ENCODE results near the gene COPB2.

The COPB2 gene

GRCh38 chr3:139329364-139329850 is 60.0 kb downstream of the COPB2 start:
- Histone ChIP-seq H3K23ac (ENCODE audit: low read length in 2 of 2) (no peak overlapping the region), H3K4me1 (ENCODE audit: control insufficient read depth, insufficient read depth, low read depth, low read length) (peaks cover 6% of the 10 kb centered on the region), H3K4me3 (ENCODE audit: insufficient read depth in 1 of 2, low read depth in 1 of 2, low read length in 2 of 2) (no peak overlapping the region), H3K18ac (ENCODE audit: low read depth in 1 of 2, low read length in 2 of 2) (no peak overlapping the region), H3K9ac (ENCODE audit: low read length) (peak overlapping the region; percentile 61), H3K9me3 (ENCODE audit: control insufficient read depth, low read length) (no peaks in the 10 kb centered on the region), H4K8ac (ENCODE audit: low read length) (no peak overlapping the region), H3K36me3 (ENCODE audit: control insufficient read depth in 1 of 2, insufficient read depth in 2 of 2, low read depth in 1 of 2, low read length in 2 of 2) (no peaks in the 10 kb centered on the region), H3K4ac (ENCODE audit: low read depth in 1 of 2, low read length in 2 of 2) (no peak overlapping the region), H3K14ac (ENCODE audit: low read length in 2 of 2) (no peak overlapping the region), H3K27ac (ENCODE audit: low read length, poor library complexity, severe bottlenecking) (no peak overlapping the region), H4K91ac (ENCODE audit: low read length) (no peak overlapping the region), H2BK120ac (ENCODE audit: low read depth, low read length) (no peak overlapping the region), H2AK5ac (ENCODE audit: low read length, severe bottlenecking) (no peak overlapping the region), H2BK15ac (ENCODE audit: low read depth, poor library complexity, severe bottlenecking) (no peak overlapping the region), H3K27me3 (ENCODE audit: control insufficient read depth in 1 of 2, insufficient read depth in 1 of 2, low read length in 2 of 2) (peaks cover 6 to 39% of the 10 kb centered on the region in 2 experiments), H2BK12ac (ENCODE audit: low read length in 2 of 2) (peak overlapping the region in 1 of 2 experiments; percentile 59), H2BK5ac (ENCODE audit: low read depth, low read length, poor library complexity, severe bottlenecking) (no peak overlapping the region), H3K4me2 (ENCODE audit: low read length, poor library complexity, severe bottlenecking) (peak overlapping the region; percentile 9), H2AFZ (ENCODE audit: low read depth, low read length) (no peak overlapping the region), H3K79me1 (replicated peaks; ENCODE audit: low read length, poor library complexity, severe bottlenecking) (no peaks in the 10 kb centered on the region)
- peak; percentile 75 for DNase-seq
- 10% methylated on average over 25 of the region's 25 CpGs for WGBS

DNA sequence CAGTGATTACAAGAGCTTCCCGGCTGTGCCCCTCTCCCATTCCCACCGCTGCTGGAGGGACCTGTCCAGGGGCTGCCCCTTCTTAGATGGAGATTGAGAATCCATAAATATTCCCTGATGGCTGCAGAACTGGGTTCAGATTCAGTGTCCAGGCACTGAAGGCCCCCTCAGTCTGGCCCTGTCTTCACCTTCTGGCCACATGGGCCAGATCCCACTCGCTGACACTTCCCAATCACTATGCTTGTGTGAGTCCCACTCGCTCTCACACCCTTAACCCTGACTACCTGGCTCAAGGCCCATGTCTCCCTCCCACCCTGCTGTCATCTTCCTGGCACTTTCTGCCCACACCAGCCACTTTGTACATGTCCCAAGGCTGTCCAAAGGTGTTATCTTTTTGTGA is 61.1 kb downstream of the COPB2 start:
- Histone ChIP-seq H3K4me3 (ENCODE audit: insufficient read depth in 1 of 2, low read depth in 1 of 2, low read length in 2 of 2) (no peak overlapping the region), H3K27me3 (ENCODE audit: control insufficient read depth in 1 of 2, insufficient read depth in 1 of 2, low read length in 2 of 2) (peaks cover 6 to 39% of the 10 kb centered on the region in 2 experiments), H3K18ac (ENCODE audit: low read depth in 1 of 2, low read length in 2 of 2) (no peak overlapping the region), H3K4me1 (ENCODE audit: control insufficient read depth, insufficient read depth, low read depth, low read length) (peaks cover 6% of the 10 kb centered on the region), H2AK5ac (ENCODE audit: low read length, severe bottlenecking) (no peak overlapping the region), H2BK5ac (ENCODE audit: low read depth, low read length, poor library complexity, severe bottlenecking) (no peak overlapping the region), H3K27ac (ENCODE audit: low read length, poor library complexity, severe bottlenecking) (no peak overlapping the region), H3K4ac (ENCODE audit: low read depth in 1 of 2, low read length in 2 of 2) (no peak overlapping the region), H2BK12ac (ENCODE audit: low read length in 2 of 2) (no peak overlapping the region), H4K91ac (ENCODE audit: low read length) (no peak overlapping the region), H3K9ac (ENCODE audit: low read length) (no peak overlapping the region), H2BK120ac (ENCODE audit: low read depth, low read length) (no peak overlapping the region), H4K8ac (ENCODE audit: low read length) (no peak overlapping the region), H2BK15ac (ENCODE audit: low read depth, poor library complexity, severe bottlenecking) (no peak overlapping the region), H3K23ac (ENCODE audit: low read length in 2 of 2) (no peak overlapping the region), H3K14ac (ENCODE audit: low read length in 2 of 2) (no peak overlapping the region), H3K79me1 (replicated peaks; ENCODE audit: low read length, poor library complexity, severe bottlenecking) (no peaks in the 10 kb centered on the region), H3K4me2 (ENCODE audit: low read length, poor library complexity, severe bottlenecking) (no peak overlapping the region), H2AFZ (ENCODE audit: low read depth, low read length) (no peak overlapping the region), H3K36me3 (ENCODE audit: control insufficient read depth in 1 of 2, insufficient read depth in 2 of 2, low read depth in 1 of 2, low read length in 2 of 2) (no peaks in the 10 kb centered on the region), H3K9me3 (ENCODE audit: control insufficient read depth, low read length) (no peaks in the 10 kb centered on the region)
- WGBS = 100% methylated on average over 4 of the region's 4 CpGs
- DNase-seq = no peak

DNA sequence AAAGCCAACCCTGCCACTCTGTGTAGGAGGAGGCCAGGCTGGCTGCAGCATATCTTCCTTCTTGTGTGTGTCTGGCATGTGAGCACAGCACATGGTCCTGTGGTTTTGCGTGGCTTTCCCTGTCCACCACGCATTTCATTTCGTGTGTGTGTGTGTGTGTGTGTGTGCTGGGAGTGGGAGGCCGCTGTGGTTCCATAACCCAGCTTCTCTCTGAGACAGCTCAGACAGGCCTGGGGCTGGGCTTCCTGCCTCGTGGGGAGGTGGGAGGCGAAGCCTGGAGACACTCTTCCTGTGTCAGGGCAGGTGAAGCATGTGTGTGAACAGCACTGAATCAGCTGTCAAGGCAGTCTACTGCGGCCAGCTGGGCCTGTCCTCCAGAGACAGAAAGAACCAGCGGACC is 61.6 kb downstream of the COPB2 start:
- Histone ChIP-seq H3K9ac (ENCODE audit: low read length) (no peak overlapping the region), H2AK5ac (ENCODE audit: low read length, severe bottlenecking) (no peak overlapping the region), H2BK12ac (ENCODE audit: low read length in 2 of 2) (no peak overlapping the region), H3K4ac (ENCODE audit: low read depth in 1 of 2, low read length in 2 of 2) (no peak overlapping the region), H3K79me1 (replicated peaks; ENCODE audit: low read length, poor library complexity, severe bottlenecking) (no peaks in the 10 kb centered on the region), H4K8ac (ENCODE audit: low read length) (no peak overlapping the region), H3K9me3 (ENCODE audit: control insufficient read depth, low read length) (no peaks in the 10 kb centered on the region), H3K27me3 (ENCODE audit: control insufficient read depth in 1 of 2, insufficient read depth in 1 of 2, low read length in 2 of 2) (peaks cover 6 to 39% of the 10 kb centered on the region in 2 experiments), H2BK15ac (ENCODE audit: low read depth, poor library complexity, severe bottlenecking) (no peak overlapping the region), H3K36me3 (ENCODE audit: control insufficient read depth in 1 of 2, insufficient read depth in 2 of 2, low read depth in 1 of 2, low read length in 2 of 2) (no peaks in the 10 kb centered on the region), H3K27ac (ENCODE audit: low read length, poor library complexity, severe bottlenecking) (no peak overlapping the region), H3K4me1 (ENCODE audit: control insufficient read depth, insufficient read depth, low read depth, low read length) (peaks cover 6% of the 10 kb centered on the region), H3K18ac (ENCODE audit: low read depth in 1 of 2, low read length in 2 of 2) (no peak overlapping the region), H2BK5ac (ENCODE audit: low read depth, low read length, poor library complexity, severe bottlenecking) (no peak overlapping the region), H3K14ac (ENCODE audit: low read length in 2 of 2) (no peak overlapping the region), H3K4me3 (ENCODE audit: insufficient read depth in 1 of 2, low read depth in 1 of 2, low read length in 2 of 2) (no peak overlapping the region), H2BK120ac (ENCODE audit: low read depth, low read length) (no peak overlapping the region), H3K23ac (ENCODE audit: low read length in 2 of 2) (no peak overlapping the region), H4K91ac (ENCODE audit: low read length) (no peak overlapping the region), H2AFZ (ENCODE audit: low read depth, low read length) (no peak overlapping the region), H3K4me2 (ENCODE audit: low read length, poor library complexity, severe bottlenecking) (no peak overlapping the region)
- no peak for DNase-seq
- WGBS = 80% methylated on average over 8 of the region's 8 CpGs

GRCh38 chr3:139327231-139327630 is 62.2 kb downstream of the COPB2 start:
- Histone ChIP-seq H3K14ac (ENCODE audit: low read length in 2 of 2) (no peak overlapping the region), H4K8ac (ENCODE audit: low read length) (no peak overlapping the region)
- WGBS = 94% methylated on average over 4 of the region's 5 CpGs

More at GRCh38 chr3:139327231-139327630, 62.2 kb downstream of the COPB2 start:
- no peaks in the 10 kb centered on the region for H3K9me3 ChIP-seq (ENCODE audit: control insufficient read depth, low read length)
- no peaks in the 10 kb centered on the region for H3K36me3 ChIP-seq (ENCODE audit: control insufficient read depth in 1 of 2, insufficient read depth in 2 of 2, low read depth in 1 of 2, low read length in 2 of 2)
- H3K27ac ChIP-seq (ENCODE audit: low read length, poor library complexity, severe bottlenecking) = no peak overlapping the region
- no peaks in the 10 kb centered on the region for H3K79me1 ChIP-seq (replicated peaks; ENCODE audit: low read length, poor library complexity, severe bottlenecking)
- no peak overlapping the region for H3K4me2 ChIP-seq (ENCODE audit: low read length, poor library complexity, severe bottlenecking)
- no peak overlapping the region for H4K91ac ChIP-seq (ENCODE audit: low read length)
- no peak overlapping the region for H3K23ac ChIP-seq (ENCODE audit: low read length in 2 of 2)
- H2BK12ac ChIP-seq (ENCODE audit: low read length in 2 of 2) = no peak overlapping the region
- H2BK15ac ChIP-seq (ENCODE audit: low read depth, poor library complexity, severe bottlenecking) = no peak overlapping the region
- no peak overlapping the region for H3K9ac ChIP-seq (ENCODE audit: low read length)
- peaks cover 4 to 34% of the 10 kb centered on the region in 2 experiments for H3K27me3 ChIP-seq (ENCODE audit: control insufficient read depth in 1 of 2, insufficient read depth in 1 of 2, low read length in 2 of 2)
- no peak for DNase-seq
- H3K4me3 ChIP-seq (ENCODE audit: insufficient read depth in 1 of 2, low read depth in 1 of 2, low read length in 2 of 2) = no peak overlapping the region
- no peak overlapping the region for H3K18ac ChIP-seq (ENCODE audit: low read depth in 1 of 2, low read length in 2 of 2)
- H3K4me1 ChIP-seq (ENCODE audit: control insufficient read depth, insufficient read depth, low read depth, low read length) = peaks cover 6% of the 10 kb centered on the region
- no peak overlapping the region for H2AK5ac ChIP-seq (ENCODE audit: low read length, severe bottlenecking)
- no peak overlapping the region for H2BK5ac ChIP-seq (ENCODE audit: low read depth, low read length, poor library complexity, severe bottlenecking)
- no peak overlapping the region for H2BK120ac ChIP-seq (ENCODE audit: low read depth, low read length)
- no peak overlapping the region for H2AFZ ChIP-seq (ENCODE audit: low read depth, low read length)
- H3K4ac ChIP-seq (ENCODE audit: low read depth in 1 of 2, low read length in 2 of 2) = no peak overlapping the region
